Mammary epithelial cell (primary cell): Measurements from ENCODE around the gene NFATC4.

Experiments used
- EZH2 ChIP-seq: IDR thresholded peaks from 2 replicates; pipeline ENCODE4 v1.6.1; 2012; ENCODE audit warnings: low read length, inconsistent platforms, borderline replicate concordance
- TF ChIP-seq, protein P1 (sequence below), 2 donors: IDR thresholded peaks in 1 of 2; conservative IDR thresholded peaks in 1 of 2; 2 replicates each; pipeline ENCODE4 v1.5.1; 2011 to 2012; ENCODE audit warnings: inconsistent platforms in 2 of 2, low read length in 2 of 2, mild to moderate bottlenecking in 2 of 2, control low read depth in 1 of 2, low read depth in 1 of 2; ENCODE audit not compliant: insufficient read depth in 1 of 2; ENCODE audit errors: extremely low read depth in 1 of 2

DNA sequence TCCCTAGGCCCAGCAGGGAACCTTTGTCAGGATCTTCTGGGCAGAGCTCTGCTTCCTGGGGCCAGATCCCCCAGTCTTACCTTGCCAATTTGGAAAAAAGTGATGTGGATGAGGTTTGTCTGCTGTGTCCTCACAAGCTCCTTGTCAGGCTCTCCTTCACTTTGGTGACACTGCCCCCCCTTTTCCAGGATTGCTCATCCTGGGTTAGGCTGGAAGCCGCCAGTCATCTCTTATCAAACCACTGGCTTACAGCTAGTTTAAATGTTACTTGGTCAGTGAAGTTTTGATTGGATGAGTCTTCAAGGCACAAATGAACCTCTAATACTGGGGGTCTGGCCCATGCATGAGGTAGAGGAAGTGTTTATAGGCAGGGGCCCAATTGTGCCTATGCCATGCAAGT, 46.1 kb downstream of the NFATC4 start:
- TF ChIP-seq, protein P1, sequence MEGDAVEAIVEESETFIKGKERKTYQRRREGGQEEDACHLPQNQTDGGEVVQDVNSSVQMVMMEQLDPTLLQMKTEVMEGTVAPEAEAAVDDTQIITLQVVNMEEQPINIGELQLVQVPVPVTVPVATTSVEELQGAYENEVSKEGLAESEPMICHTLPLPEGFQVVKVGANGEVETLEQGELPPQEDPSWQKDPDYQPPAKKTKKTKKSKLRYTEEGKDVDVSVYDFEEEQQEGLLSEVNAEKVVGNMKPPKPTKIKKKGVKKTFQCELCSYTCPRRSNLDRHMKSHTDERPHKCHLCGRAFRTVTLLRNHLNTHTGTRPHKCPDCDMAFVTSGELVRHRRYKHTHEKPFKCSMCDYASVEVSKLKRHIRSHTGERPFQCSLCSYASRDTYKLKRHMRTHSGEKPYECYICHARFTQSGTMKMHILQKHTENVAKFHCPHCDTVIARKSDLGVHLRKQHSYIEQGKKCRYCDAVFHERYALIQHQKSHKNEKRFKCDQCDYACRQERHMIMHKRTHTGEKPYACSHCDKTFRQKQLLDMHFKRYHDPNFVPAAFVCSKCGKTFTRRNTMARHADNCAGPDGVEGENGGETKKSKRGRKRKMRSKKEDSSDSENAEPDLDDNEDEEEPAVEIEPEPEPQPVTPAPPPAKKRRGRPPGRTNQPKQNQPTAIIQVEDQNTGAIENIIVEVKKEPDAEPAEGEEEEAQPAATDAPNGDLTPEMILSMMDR (conservative IDR thresholded peaks at IDR 0.05 in 1 of 2, IDR thresholded peaks at IDR 0.05 in 1 of 2; ENCODE audit: extremely low read depth in 1 of 2, insufficient read depth in 1 of 2, low read depth in 1 of 2, low read length in 2 of 2), result no peak
- no peak for TF ChIP-seq EZH2
